Measurements from ENCODE around the gene LOC101059915.
A peak's percentile ranks its signal among the peaks of the same experiment; 100 is the strongest.

DNA sequence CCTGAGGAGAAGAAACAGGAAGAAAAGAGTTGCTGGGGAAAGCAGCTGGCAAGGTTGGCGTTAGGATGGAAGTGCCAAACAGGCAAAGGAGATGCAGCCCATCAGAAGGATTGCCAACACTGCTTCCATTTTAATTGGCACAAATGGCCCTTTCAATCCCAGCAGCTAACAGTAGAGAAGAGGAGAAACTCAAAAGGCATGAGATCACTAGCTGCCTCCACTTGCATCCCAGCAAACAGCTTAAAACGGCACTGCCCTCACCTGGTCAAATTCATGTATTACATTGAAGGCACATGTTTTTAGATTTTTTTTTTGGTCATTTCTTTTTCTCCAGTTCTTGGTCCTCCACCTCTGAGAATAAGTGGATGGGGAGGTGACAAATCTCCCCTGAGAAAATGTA lies 14.9 kb upstream of the LOC101059915 start:
- peak; percentile 50 to 61 (median 55) for TF ChIP-seq CTCF (IDR thresholded peaks at IDR 0.05)
- TF ChIP-seq EP300 (IDR thresholded peaks at IDR 0.05) = no peak
- no peak for TF ChIP-seq POLR2AphosphoS5 (IDR thresholded peaks at IDR 0.05)
- TF ChIP-seq POLR2A (IDR thresholded peaks at IDR 0.05; ENCODE audit: low read depth) = no peak
